H9 (cell line): ENCODE data around the gene C4orf33. TPM values are rescaled to one million over a fixed set of nuclear protein-coding genes. Genes with fewer than 3 reads are reported as not detected.

Experiments used
- DNase-seq: peaks from one replicate; pipeline ENCODE4 v3.0.0-alpha.2; 2017
- H2AFZ ChIP-seq: one replicate; pipeline ENCODE4 v1.6.1; 2013; ENCODE audit warnings: mild to moderate bottlenecking, low read length, control low read depth, moderate library complexity
- H2AK5ac ChIP-seq: 2 replicates; pipeline ENCODE4 v1.6.1; 2013; ENCODE audit warnings: low read length, control low read depth, mixed read lengths; ENCODE audit not compliant: insufficient read length
- H2BK120ac ChIP-seq: one replicate; pipeline ENCODE4 v1.6.1; 2013; ENCODE audit warnings: low read depth, mild to moderate bottlenecking, low read length, control low read depth, inconsistent platforms; ENCODE audit not compliant: poor library complexity, severe bottlenecking
- H2BK12ac ChIP-seq: 2 replicates; pipeline ENCODE4 v1.6.1; 2013; ENCODE audit warnings: low read length, control low read depth, mixed read lengths, low read depth; ENCODE audit not compliant: insufficient read length
- H2BK15ac ChIP-seq: 2 replicates; pipeline ENCODE4 v1.6.1; 2013; ENCODE audit warnings: low read depth, low read length, control low read depth
- H2BK20ac ChIP-seq: one replicate; pipeline ENCODE4 v1.6.1; 2013; ENCODE audit warnings: low read depth, mild to moderate bottlenecking, low read length, control low read depth, inconsistent platforms; ENCODE audit not compliant: poor library complexity, severe bottlenecking
- H2BK5ac ChIP-seq: 2 replicates; pipeline ENCODE4 v1.6.1; 2013; ENCODE audit warnings: low read length, control low read depth, mixed read lengths; ENCODE audit not compliant: insufficient read length
- H3K14ac ChIP-seq: 2 replicates; pipeline ENCODE4 v1.6.1; 2013; ENCODE audit warnings: low read length, control low read depth; ENCODE audit not compliant: insufficient read depth
- H3K18ac ChIP-seq: 2 replicates; pipeline ENCODE4 v1.6.1; 2013; ENCODE audit warnings: low read depth, mild to moderate bottlenecking, mixed read lengths, low read length, control low read depth; ENCODE audit not compliant: insufficient read length
- H3K23ac ChIP-seq: 2 replicates; pipeline ENCODE4 v1.6.1; 2013; ENCODE audit warnings: low read length, control low read depth, mixed read lengths, low read depth; ENCODE audit not compliant: insufficient read length
- H3K23me2 ChIP-seq: 2 replicates; pipeline ENCODE4 v1.6.1; 2013; ENCODE audit warnings: low read depth, mild to moderate bottlenecking, mixed read lengths, low read length, control low read depth; ENCODE audit not compliant: insufficient read length, poor library complexity, severe bottlenecking
- H3K27ac ChIP-seq: 2 replicates; pipeline ENCODE4 v1.5.1; 2013; ENCODE audit warnings: low read length, control low read depth, mixed read lengths, low read depth; ENCODE audit not compliant: insufficient read length
- H3K27me3 ChIP-seq: 2 replicates; pipeline ENCODE4 v1.6.1; 2013; ENCODE audit warnings: low read length, control low read depth, inconsistent platforms; ENCODE audit not compliant: insufficient read depth
- H3K4ac ChIP-seq: 2 replicates; pipeline ENCODE4 v1.6.1; 2013; ENCODE audit warnings: low read depth, mild to moderate bottlenecking, control low read depth, inconsistent platforms, low read length, moderate library complexity
- H3K4me1 ChIP-seq: 2 replicates; pipeline ENCODE4 v1.6.1; 2013; ENCODE audit warnings: low read length, control low read depth, inconsistent platforms; ENCODE audit not compliant: insufficient read depth
- H3K4me2 ChIP-seq: 2 replicates; pipeline ENCODE4 v1.6.1; 2013; ENCODE audit warnings: low read length, control low read depth, mixed read lengths; ENCODE audit not compliant: insufficient read length, insufficient read depth
- H3K56ac ChIP-seq: 2 replicates; pipeline ENCODE4 v1.6.1; 2013; ENCODE audit warnings: low read depth, mild to moderate bottlenecking, mixed read lengths, low read length, control low read depth; ENCODE audit not compliant: insufficient read length
- H3K79me1 ChIP-seq: 2 replicates; pipeline ENCODE4 v1.6.1; 2013; ENCODE audit warnings: low read depth, mild to moderate bottlenecking, moderate library complexity, low read length, control low read depth, inconsistent platforms; ENCODE audit not compliant: insufficient read depth, poor library complexity, severe bottlenecking
- H3K79me2 ChIP-seq: 2 replicates; pipeline ENCODE4 v1.6.1; 2013; ENCODE audit warnings: low read length, control low read depth, inconsistent platforms; ENCODE audit not compliant: insufficient read depth
- H3K9ac ChIP-seq: 2 replicates; pipeline ENCODE4 v1.6.1; 2013; ENCODE audit warnings: low read length, control low read depth, mixed read lengths; ENCODE audit not compliant: insufficient read length; ENCODE audit errors: extremely low read depth
- H3K9me3 ChIP-seq: one replicate; pipeline ENCODE4 v1.6.1; 2013; ENCODE audit warnings: low read depth, low read length, inconsistent platforms; ENCODE audit not compliant: control insufficient read depth
- H3T11ph ChIP-seq: one replicate; pipeline ENCODE4 v1.6.1; 2013; ENCODE audit warnings: mild to moderate bottlenecking, low read length, control low read depth, inconsistent platforms
- H4K20me1 ChIP-seq: one replicate; pipeline ENCODE4 v1.6.1; 2013; ENCODE audit not compliant: control insufficient read depth, insufficient read length, insufficient read depth
- H4K5ac ChIP-seq: 2 replicates; pipeline ENCODE4 v1.6.1; 2013; ENCODE audit warnings: low read depth, mild to moderate bottlenecking, mixed read lengths, low read length, control low read depth; ENCODE audit not compliant: insufficient read length
- H4K8ac ChIP-seq: replicated peaks from 2 replicates; pipeline ENCODE4 v1.6.1; 2013; ENCODE audit warnings: low read length, control low read depth, mixed read lengths, low read depth; ENCODE audit not compliant: insufficient read length
- H4K91ac ChIP-seq: 2 replicates; pipeline ENCODE4 v1.6.1; 2013; ENCODE audit warnings: low read depth, mild to moderate bottlenecking, moderate library complexity, mixed read lengths, low read length, control low read depth; ENCODE audit not compliant: insufficient read length
- H3K27ac Mint-ChIP-seq, 3 experiments: 2 replicates in 2 of 3; 3 replicates in 1 of 3; pipeline ENCODE4 v1.8.0; 2020 to 2021; ENCODE audit warnings: mixed read lengths in 3 of 3, mild to moderate bottlenecking in 1 of 3, moderate library complexity in 1 of 3
- H3K27me3 Mint-ChIP-seq: 2 replicates; pipeline ENCODE4 v1.8.0; 2021; ENCODE audit warnings: low read depth, mild to moderate bottlenecking, moderate library complexity, mixed read lengths
- H3K36me3 Mint-ChIP-seq, 3 experiments: 2 replicates in 2 of 3; 3 replicates in 1 of 3; pipeline ENCODE4 v1.8.0; 2020 to 2021; ENCODE audit warnings: low read depth in 3 of 3, mixed read lengths in 3 of 3; ENCODE audit not compliant: insufficient read depth in 1 of 3
- H3K4me1 Mint-ChIP-seq, 2 experiments: 2 replicates each; pipeline ENCODE4 v1.8.0; 2020; ENCODE audit warnings: mixed read lengths in 2 of 2
- H3K4me3 Mint-ChIP-seq, 2 experiments: 2 replicates in 1 of 2; 3 replicates in 1 of 2; pipeline ENCODE4 v1.8.0; 2020 to 2021; ENCODE audit warnings: mild to moderate bottlenecking in 2 of 2, mixed read lengths in 2 of 2, moderate library complexity in 1 of 2
- H3K9me3 Mint-ChIP-seq, 2 experiments: 2 replicates in 1 of 2; 3 replicates in 1 of 2; pipeline ENCODE4 v1.8.0; 2020; ENCODE audit warnings: mild to moderate bottlenecking in 2 of 2, mixed read lengths in 2 of 2, moderate library complexity in 1 of 2
- WGBS: extraction: QIAGEN DNeasy Blood & Tissue Kit; methylation state at CpG from one replicate; pipeline ENCODE4 v1.1.7; 2013; ENCODE audit warnings: missing lambda C conversion rate, low lambda C conversion rate, mixed read lengths; ENCODE audit not compliant: insufficient read length; ENCODE audit errors: extremely low coverage; 5-methylcytosine and 5-hydroxymethylcytosine counted together
- total RNA-seq: library from RNA; stranded (reverse); gene quantifications from 2 replicates; pipeline ENCODE4 v1.2.1, GENCODE V29; 2021
- TF ChIP-seq, protein P1 (sequence below): fragments of 200-600 bp; sonication (generic); conservative IDR thresholded peaks from 3 replicates; pipeline ENCODE4 v1.8.0; 2021; ENCODE audit warnings: antibody characterized with exemption, mild to moderate bottlenecking

The C4orf33 gene
- total RNA-seq, 1 experiment from 2014 or later: 7.4 TPM

- H3K4ac ChIP-seq: no peak overlapping the region
- H3K27me3 ChIP-seq: no peaks in the 10 kb centered on the region
- Mint-ChIP-seq H3K27ac (no peak overlapping the region; a peak in 1 of 7 replicates), H3K4me3 (no peak overlapping the region), H3K36me3 (peaks cover 0 to 5% (median 0%) of the 10 kb centered on the region in 3 experiments; a peak in 3 of 7 replicates), H3K9me3 (peaks cover 0 to 3% of the 10 kb centered on the region in 2 experiments; a peak in 3 of 5 replicates), H3K27me3 (no peaks in the 10 kb centered on the region; the same call in 1 of the 2 replicates), H3K4me1 (peaks cover 4 to 7% of the 10 kb centered on the region in 2 experiments; a peak in 3 of 4 replicates)
- DNase-seq: no peak
- H3T11ph ChIP-seq: no peak overlapping the region
- H3K79me1 ChIP-seq: no peaks in the 10 kb centered on the region
- H3K9me3 ChIP-seq: no peaks in the 10 kb centered on the region
- no peak overlapping the region for H3K9ac ChIP-seq
- H2BK12ac ChIP-seq: no peak overlapping the region
- WGBS: no CpG with 5 or more reads among the region's 8 CpGs
- no peak overlapping the region for H4K91ac ChIP-seq
- H3K23ac ChIP-seq: no peak overlapping the region
- no peak overlapping the region; the same call in 1 of the 2 replicates for H3K14ac ChIP-seq
- no peak overlapping the region for H4K5ac ChIP-seq
- no peak overlapping the region for H2BK5ac ChIP-seq
- no peaks in the 10 kb centered on the region for H3K79me2 ChIP-seq
- no peak overlapping the region for H3K18ac ChIP-seq
- H2AK5ac ChIP-seq: no peak overlapping the region
- H2BK20ac ChIP-seq: no peak overlapping the region
- no peaks in the 10 kb centered on the region for H3K23me2 ChIP-seq
- H4K20me1 ChIP-seq: no peaks in the 10 kb centered on the region
- TF ChIP-seq, protein P1, sequence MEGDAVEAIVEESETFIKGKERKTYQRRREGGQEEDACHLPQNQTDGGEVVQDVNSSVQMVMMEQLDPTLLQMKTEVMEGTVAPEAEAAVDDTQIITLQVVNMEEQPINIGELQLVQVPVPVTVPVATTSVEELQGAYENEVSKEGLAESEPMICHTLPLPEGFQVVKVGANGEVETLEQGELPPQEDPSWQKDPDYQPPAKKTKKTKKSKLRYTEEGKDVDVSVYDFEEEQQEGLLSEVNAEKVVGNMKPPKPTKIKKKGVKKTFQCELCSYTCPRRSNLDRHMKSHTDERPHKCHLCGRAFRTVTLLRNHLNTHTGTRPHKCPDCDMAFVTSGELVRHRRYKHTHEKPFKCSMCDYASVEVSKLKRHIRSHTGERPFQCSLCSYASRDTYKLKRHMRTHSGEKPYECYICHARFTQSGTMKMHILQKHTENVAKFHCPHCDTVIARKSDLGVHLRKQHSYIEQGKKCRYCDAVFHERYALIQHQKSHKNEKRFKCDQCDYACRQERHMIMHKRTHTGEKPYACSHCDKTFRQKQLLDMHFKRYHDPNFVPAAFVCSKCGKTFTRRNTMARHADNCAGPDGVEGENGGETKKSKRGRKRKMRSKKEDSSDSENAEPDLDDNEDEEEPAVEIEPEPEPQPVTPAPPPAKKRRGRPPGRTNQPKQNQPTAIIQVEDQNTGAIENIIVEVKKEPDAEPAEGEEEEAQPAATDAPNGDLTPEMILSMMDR: no peak
- no peak overlapping the region for H3K56ac ChIP-seq
- no peak overlapping the region for H4K8ac ChIP-seq
- H2BK15ac ChIP-seq: no peak overlapping the region
- H3K4me2 ChIP-seq: no peak overlapping the region
- no peaks in the 10 kb centered on the region for H3K4me1 ChIP-seq
- H2AFZ ChIP-seq: no peak overlapping the region
- H3K27ac ChIP-seq: no peak overlapping the region
- no peak overlapping the region for H2BK120ac ChIP-seq
These were observed 40.5 kb downstream of the C4orf33 start for GRCh38 chr4:129136433-129136832.
